ENCODE measurements around the gene RTN4R.

The RTN4R gene

DNA sequence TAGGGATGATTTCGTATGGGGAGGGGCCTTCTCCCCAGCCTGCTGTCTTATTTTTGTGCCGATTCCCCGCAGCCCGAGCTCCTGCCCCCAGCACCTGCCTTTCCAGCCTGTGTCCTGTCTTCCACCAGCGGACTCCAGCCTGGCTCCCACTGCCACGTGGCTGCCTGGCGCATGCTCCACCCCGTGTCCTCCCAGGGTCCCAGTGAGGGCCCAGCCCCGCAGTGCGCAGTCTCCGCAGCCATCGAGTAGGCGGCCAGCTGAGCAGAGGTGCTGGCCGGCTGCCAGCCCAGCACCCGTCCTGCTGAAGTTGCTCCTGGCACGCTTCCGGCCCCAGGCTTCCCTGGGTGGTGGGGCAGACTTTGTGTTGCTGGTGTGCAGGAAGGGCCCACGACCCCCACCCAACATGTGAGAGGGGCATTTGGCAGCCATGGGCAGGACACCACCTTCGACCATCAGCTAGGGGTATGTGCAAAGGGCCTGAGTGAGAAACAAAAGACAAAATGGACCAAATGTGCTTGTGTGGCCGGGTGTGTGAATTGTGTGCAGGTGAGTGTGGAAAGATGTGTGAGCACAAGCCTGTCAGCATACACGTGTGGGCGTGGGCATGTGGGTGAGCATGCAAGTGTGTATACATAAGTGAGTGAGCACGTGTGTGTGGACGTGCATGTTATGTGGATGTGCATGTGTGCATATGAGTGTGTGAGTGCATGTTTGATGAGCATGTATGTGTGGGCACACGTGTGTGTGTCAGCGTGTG is 55.9 kb downstream of the RTN4R start:
- DNase-seq: no peak

DNA sequence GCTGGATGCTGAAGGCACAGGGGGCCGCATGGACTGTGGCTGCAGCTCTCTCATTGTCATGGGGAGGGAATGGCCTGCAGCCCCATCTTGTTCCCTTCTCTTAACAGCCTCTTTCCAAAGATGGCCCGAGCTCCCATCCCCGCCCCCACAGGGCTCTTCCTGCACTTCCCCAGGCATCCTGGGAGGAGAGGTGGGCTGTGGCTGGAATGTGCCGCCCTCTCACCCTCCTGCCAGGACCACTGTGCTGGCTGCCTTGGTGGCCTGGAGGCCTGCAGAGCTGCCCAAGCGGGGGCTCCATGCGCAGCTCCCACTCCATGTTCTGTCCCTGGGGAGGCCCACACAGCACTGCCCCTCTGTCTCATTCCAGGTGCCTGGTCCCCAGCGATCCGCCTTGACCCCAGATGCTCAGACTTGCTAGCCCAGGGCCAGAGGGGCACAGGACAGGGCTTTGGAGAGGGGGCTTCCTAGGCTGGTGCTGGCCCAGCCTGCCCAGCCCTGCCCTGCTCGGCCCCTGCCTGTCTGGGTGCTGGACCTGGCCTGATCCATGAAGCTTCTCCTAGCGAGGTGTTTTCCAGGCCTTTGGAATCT is 56.6 kb downstream of the RTN4R start:
- DNase-seq: no peak

DNA sequence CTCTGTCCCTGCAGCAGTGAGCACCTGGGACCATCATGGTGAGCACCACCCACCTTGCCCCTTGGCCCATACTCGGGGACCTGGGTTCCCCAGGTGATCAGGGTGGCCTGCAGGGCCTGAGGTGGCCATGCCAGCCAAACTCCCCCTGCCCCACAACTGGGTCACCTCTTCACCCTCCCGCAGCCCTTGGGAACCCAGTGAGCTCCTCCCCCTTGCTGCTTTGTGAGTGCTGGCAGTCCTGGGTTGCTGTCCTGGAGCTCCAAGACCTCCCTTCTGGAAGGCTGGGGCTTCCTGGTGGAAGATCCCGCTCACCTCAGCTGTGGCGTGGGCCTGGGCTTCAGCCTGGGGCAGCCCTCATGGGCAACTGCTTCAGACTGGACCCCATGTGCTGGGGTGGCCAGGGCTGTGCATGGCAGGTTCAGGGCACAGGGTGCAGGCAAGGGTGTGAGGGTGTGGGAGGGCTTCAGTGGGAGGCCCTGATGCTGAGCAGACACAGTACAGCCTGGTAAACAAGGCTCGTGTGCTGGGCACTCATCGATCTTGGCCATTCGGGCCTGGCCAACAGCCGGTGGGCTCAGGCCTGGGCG is 57.6 kb downstream of the RTN4R start:
- DNase-seq: no peak

GRCh38 chr22:20209761-20210250 is 58.3 kb downstream of the RTN4R start:
- DNase-seq: no peak

DNA sequence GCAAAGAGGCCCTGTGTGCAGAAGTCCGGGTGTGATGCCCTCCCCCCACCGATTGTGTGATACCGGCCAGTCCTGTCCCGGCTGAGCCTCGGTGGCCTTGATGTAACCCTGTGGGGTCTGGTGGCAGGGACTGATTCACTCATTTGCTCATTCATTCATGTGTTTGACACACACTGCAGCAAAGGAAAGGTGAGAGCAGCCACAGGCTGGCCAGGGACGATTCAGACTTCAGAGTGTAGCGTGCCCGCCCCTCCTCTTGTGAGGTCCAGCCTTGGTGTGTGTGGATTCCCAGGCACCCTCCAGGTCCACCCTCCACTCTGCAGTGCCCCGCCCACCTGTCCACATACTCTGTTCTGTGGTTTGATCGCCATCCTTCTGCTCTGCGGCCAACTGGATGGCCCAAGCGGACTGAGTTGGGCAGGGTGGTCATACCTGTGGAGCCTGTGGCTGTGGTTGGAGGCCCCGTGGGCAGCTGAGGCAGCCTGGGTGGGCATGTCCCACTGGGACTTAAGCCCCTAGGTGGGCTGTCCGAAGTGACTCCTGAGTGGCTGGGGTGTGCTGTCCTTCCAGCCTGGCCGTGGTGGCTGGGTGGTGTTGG is 59.3 kb downstream of the RTN4R start:
- no peak for DNase-seq

- DNase-seq: no peak
Measured at GRCh38 chr22:20207277-20208025, 60.7 kb downstream of the RTN4R start.

GRCh38 chr22:20206709-20207215 is 61.4 kb downstream of the RTN4R start:
- peak; percentile 4 for DNase-seq

GRCh38 chr22:20205964-20206708 is 62.0 kb downstream of the RTN4R start:
- DNase-seq: peak; percentile 78

DNA sequence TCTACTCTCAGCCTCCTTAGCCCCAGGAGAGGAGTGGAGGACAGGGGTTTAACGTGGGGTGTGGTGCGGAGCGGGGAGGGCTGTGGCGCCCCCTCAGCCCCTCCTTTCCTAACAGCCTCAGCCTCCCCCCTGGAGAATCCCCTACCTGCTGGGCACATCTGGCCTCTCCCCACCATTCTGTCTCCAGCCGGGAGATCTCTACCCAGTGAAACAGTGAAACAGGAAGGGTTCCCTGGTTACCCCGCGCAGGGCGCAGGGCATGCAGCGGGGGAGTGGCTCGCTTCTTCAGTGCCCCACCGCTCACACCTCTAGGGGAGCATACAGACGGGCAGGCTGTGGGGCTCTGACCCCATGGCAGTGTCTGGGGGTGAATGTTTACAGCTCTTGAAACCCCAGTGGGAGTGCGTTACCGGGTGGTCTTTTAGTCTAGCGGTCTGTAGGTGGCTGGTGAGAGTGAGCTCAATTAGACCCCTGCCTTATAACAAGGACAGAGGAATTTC is 62.6 kb downstream of the RTN4R start:
- DNase-seq: no peak

DNA sequence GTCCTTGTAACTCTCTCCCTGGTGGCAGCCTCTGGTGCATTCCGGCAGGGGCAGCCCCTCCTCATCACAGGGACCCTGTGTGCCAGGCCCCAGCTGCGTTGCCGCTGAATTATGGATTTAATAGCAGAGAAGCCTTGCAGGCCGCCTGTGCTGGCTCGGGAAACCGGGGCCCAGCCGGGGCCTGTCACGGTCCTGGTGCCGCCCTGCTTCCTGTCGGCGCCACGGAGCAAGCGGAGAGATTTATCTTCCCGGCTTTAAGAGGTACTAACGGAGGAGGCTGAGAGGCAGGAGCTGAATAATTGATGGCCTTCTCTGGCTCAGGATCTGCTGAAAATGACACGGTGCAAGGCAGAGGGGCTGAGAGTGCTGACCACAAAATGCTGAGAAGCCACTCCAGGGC is 63.3 kb downstream of the RTN4R start:
- no peak for DNase-seq

- no peak for DNase-seq
Measured at GRCh38 chr22:20204311-20204710, 63.8 kb downstream of the RTN4R start.

DNA sequence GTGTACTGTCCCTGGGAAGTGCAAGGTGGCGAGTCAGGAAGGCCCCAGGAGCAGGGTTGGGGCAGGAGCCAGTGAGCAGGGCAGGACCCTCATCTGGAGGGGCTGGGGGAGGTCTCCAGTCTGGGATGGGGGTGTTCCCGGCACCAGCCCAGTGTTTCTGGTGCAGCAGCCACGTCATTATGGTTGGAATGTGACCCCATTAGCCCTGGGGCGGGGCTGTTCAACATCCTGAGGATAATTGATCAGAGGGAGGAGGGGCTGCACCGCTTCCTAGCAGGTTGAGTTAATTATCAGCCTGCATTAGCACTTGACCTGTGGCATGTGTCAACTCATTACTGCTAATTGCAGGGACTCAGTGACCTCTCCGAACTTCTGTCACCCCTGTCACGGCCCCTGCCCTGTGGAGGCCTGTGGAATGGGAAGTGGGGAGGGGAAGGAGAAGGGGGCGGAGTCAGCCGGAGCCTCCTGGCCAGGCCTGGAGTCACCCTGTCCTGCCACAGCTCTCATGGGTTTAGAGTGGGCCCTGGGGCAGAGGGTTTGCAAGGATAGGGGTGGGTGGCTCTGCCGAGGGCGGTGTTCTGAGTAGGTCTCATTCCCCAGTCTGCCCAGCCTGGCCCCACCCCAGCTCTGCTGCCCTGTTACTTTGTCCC is 64.4 kb downstream of the RTN4R start:
- DNase-seq: no peak

DNA sequence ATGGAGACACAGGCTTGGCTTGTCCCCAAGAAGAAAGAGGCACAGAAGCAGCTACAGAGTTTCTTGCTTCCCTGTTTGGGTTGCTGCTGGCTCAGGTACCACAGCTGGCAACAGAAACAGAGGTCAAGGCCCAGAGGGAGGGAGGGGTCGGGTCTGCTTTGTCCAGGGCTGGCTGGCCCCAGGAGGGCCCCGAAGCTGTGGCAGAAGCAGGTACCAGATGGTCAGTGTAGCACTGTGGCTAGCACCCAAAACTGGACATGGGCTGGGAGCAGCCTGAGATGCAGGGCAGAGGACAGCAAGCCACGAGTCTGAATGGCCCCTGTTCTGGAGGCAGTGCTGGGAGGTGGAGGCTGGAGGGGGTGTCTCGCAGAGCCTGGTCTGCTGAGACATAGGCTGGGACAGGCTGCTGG is 65.0 kb downstream of the RTN4R start:
- DNase-seq: no peak

GRCh38 chr22:20201837-20202392 is 66.2 kb downstream of the RTN4R start:
- DNase-seq: no peak

GRCh38 chr22:20199906-20200305 is 68.2 kb downstream of the RTN4R start:
- no peak for DNase-seq

GRCh38 chr22:20199413-20199842 is 68.7 kb downstream of the RTN4R start:
- no peak for DNase-seq

DNA sequence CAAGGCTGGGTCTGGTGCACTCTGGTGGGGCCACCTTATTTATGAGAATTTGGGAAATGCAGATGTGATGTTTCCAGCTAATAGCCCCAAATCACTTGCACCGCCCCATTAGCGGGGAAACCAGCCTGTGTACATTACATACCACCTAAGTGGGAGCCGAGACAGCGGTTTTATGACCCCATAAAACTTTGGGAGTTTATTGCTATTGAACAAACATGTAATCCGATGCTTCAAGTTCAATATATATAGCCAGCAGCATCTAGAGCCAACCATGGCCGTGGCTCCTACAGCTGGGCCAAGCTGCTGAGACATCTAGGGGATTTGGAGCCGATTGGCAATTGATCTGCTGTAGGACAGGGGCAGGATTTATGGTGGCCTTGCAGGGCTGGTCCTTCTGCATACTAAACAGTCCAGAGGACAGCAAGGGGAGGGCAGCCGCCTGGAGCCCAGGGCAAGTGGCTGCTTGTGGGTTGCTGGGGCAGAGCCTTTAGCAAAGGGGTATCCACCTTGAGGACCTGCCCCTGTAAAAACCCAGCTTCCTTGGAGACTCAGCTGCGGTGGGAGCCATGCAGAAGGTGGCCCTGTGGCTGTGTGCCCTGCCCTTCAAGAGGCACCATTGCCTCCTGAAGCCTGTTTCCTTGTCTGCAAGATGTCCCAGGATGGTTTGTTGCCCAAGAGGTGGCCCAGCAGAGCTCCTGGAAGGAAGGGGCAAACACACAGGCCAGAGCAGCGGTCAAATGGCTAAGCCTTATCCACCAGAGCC is 69.4 kb downstream of the RTN4R start:
- DNase-seq: no peak

DNA sequence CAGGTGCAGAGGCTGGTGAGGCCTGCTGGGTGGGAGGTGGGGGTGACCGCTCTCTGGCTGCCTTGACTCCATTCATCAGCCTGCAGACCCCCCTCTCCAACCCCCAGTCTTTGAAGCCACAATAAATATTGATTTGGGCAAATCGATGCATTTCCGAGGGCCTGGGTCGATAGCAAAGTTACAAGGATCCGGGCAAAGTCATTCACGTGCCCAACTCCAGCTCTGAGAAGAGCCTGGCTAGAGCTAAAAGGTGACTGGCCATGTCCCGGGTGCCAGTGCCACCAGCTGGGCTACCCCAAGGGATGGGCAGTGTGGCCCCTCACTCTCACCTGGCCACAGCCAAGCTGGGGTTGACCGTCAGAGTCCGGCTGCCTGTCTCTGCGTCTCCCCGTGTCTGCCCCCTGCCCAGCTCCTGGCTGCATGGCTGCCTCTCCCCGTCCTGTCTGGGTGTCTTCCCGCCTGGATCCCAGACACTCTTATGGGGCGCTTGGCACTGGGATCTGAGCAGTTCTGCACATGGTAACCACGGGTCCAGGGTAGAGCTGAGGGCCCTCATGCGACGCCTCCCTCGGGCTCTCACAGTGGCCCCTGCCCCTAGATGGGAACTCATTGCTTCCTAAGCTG is 70.6 kb downstream of the RTN4R start:
- DNase-seq: no peak

DNA sequence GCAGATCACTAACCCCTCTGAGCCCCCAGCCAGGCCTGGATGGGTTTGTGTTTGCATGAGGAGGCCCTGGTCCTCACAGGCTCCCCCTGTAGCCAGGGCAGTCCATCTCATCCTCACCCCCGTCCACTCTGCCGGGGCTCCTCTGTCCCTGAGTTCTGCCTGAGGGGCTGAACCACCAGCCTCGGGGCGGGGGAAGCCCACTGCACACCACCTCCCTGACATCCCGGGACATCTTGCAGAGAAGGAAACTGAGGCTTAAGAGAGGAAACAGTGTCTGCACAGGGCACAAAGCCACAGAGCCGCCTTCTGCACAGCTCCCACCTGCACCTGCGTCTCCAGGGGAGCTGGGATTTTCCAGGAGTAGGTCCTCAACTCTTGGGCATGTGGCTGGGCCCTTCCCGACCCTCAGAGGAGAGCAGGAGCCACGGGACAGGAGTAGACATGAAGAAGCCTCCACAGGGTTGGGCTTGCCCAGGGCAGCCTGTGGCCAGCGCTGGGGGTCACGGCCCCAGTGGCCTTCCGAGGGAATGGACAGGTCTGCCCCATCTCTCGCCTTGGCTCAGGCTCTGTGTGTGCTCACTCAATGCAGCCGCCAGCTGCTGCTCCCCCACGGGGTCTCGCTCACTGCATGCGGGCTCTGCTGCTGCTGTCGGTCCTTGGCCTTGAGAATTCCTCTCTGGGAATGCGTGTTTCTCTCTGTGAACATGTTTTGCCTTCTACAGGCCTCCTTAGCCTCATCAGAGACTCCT is 71.8 kb downstream of the RTN4R start:
- DNase-seq: no peak
